DMS153 (cell line): ENCODE data around the gene DOK6.
"Not testable (repeated sequence)": the region's sequence is repeated elsewhere in the genome, so short reads cannot be mapped to it uniquely, and the experiment has no call there.

Experiments used
- DNase-seq: peaks from one replicate; lab custom pipeline; 2025; lab: John Stamatoyannopoulos, UW

DOK6 gene

DNA sequence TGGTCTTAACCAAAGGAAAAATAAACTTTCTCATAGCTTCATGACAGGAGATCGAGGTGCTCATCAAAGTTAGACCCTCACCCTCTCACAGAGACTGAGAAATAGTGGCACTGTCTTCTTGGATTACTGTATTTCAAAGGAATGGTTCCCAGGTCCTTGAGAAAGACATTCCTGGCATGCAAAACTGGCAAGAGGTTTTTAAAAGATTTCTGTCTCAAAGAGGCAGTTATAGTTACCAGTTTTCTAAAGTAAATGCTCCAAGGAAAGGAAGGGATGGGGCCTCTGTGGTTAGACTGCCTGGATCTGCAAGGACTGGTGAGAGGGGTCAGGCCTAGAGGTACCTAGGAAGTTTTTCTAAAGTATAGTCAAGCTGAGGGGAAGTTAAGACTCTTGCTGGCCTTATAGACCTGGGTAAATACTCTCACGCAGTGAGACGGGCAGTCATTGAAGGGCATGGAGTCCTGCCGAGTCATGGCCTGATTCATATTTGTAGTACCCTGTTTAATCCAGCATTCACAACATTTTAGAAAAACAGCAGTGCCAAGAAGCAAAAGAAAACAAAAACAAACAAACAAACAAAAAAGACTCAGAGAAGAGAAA is 226.1 kb downstream of the DOK6 start:
- DNase-seq: no peak

- DNase-seq: no peak
Observed at GRCh38 chr18:69628774-69629359, 228.2 kb downstream of the DOK6 start.

DNA sequence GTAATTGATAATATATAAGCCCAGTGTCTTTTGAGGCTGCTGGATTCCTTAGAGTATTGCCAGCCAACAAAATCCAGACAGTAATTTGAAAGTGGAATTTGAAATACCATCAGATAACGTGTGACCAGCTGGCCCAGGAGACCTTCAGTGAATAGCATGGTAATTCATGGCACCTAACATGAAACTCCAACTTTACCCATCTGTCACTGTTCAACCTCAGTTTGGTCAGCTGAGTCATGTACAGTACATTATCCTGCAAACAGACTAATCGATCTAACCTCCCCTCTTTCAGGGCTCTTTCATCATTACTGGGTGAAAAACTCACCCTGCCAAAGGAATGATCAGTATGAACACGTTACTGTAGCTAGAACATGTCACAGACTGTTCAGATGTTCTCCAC is 230.6 kb downstream of the DOK6 start:
- DNase-seq: no peak

GRCh38 chr18:69635482-69635881 is 234.8 kb downstream of the DOK6 start:
- no peak for DNase-seq

- no peak for DNase-seq
Observed at GRCh38 chr18:69636529-69637301, 236.0 kb downstream of the DOK6 start.

GRCh38 chr18:69638056-69638455 is 237.4 kb downstream of the DOK6 start:
- DNase-seq: no peak

DNA sequence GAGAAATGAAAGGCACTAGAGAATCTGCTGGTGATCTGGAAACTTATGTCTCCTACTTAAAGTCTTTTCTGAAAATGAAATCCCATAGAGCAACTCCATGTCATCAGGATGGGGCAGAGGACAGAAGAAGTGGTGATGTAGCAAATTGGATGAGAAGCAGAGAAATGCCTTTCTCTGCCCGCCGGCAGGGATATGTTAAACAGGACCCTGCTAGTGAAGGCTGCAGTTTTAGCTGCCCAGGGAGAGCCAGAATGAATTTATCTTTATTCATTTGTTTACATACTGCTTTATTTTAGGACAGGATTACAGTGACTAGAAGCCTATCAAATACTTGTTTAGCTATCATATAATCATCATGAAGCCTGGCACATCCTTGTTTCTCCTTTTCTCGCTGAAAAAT is 247.0 kb downstream of the DOK6 start:
- DNase-seq: no peak

GRCh38 chr18:69648486-69648885 is 247.8 kb downstream of the DOK6 start:
- DNase-seq: no peak

DNA sequence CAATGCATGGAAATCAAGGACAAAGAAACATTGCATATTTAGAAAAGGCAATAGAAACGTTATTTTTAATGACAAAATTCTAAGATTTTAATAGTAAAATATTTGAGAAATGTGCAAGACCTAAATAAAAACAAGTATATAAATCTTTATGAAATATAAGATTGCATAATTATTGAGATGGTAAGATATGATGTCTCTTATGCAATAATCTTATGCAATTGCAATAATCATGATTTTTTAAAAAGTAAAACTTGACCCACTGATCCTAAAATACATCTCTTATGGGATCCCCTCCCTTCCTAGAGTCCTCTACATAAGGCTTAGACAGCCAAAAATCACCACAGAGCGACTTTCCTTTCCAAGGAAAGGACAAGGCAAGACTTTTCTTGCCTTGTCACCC is 249.0 kb downstream of the DOK6 start:
- no peak for DNase-seq

DNA sequence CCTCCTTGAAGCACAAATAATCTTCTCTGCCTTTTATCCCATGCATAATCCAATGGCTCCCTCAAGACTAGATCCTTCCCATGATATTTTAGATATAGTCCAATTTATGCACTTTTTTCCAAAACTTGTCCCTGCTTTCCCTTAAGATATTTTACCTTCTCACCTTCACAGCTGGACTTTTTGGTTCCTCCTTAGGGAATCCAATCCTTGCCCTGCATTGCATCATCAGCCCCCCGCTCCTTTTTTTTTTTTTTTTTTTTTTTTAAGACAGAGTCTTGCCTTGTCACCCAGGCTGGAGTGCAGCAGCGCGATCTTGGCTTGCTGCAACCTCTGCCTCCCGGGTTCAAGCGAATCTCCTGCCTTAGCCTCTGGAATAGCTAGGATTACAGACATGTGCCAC is 250.6 kb downstream of the DOK6 start:
- no peak for DNase-seq

DNA sequence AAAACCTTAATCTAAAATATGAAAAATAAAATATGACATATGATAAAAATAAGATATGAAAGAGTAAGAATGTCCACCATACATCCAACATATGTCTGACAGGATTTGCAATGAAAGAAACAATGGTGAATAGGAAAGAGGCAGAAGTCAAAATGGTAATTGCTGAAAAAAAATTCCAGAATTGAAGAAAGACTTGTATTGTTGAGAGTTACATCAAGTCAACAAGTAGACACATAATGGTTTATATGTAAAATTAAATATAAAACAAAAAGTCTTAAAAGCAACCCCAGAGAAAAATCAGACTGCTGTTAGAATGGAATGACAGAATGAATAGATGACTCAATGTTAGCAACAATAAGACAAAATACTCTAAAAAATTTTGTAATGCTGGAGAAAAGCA is 255.1 kb downstream of the DOK6 start:
- DNase-seq: no peak

DNA sequence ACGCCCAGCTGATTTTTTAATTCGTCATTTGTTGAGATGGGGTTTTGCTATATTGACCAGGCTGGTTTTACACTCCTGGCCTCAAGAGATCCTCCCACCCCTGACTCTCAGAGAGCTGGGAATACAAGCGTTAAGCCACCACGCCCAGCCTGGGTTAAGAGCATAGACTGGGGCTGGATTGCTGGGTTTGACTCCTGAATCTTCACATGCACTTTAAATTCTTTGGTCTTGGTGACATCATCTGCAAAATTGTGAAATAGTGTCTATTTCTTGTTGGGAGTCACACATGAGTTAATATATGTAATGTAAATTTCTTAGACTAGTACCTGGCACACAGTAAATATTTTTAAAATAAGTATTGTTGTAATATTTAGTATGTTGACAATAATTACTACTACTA is 257.4 kb downstream of the DOK6 start:
- DNase-seq: no peak

DNA sequence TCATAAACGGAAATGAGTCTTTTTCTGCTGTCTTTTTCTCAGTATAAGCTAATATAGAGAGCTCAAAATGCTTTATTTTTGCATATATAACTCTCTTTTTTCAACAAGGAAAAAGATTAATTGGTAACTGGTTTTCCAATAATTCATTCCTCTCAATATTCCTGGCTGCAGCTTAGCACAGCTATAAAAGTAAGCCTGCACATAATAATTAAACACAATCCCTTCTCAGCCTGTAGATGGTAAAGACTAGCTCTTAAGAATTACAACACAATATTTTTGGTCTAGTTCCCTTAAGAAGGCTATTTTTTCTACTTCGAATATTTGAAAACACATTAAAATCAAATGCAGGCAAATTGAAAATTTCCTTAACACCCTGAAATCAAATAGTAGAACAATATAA is 258.0 kb downstream of the DOK6 start:
- no peak for DNase-seq

- peak; percentile 75 for DNase-seq
Observed at GRCh38 chr18:69659142-69659651, 258.5 kb downstream of the DOK6 start.

- DNase-seq: not testable (repeated sequence)
Observed at GRCh38 chr18:69662090-69662489, 261.4 kb downstream of the DOK6 start.

DNA sequence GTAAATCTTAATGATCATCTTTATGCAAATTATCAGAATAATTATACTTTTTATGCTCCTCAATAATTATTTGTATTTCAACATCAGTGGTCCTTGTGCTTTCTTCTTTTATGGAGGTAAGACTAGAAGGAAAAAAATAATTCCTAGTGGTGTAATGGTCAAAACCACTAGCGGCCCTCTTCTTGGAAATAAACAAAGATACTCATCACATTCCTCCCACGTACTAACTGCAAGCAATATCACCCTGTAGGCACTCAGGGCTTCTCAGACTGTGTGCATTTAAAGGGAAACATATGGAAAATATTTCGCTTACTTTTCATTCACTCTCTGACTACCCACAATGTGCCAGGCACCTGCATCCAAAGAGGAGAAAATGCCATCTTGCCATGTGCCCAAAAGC is 263.7 kb downstream of the DOK6 start:
- DNase-seq: no peak

DNA sequence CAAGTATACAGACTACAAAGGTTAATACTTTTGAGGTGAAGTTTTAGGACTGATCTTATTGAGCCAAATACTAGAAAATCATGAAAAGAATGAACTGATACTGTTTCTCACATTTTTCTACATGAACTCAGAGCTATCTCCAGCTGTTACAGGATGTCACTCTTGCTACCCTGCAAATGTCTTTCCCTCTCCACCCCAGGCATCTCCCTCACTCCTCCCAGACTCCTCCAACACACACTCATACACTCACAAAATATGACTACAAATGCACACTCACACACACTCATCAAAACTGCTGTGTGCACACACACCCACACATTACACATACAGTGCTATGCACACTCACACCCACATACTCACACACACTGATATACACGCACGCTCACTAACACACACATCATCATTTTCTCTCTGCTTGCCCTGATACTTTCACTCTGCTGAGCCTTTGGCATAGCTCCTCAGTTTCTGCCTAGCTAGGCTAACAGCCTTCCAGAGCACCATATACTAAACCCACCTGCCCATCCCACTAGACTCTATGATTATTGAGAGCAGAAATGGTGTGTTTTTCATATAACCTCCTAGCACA is 273.7 kb downstream of the DOK6 start:
- DNase-seq: no peak

DNA sequence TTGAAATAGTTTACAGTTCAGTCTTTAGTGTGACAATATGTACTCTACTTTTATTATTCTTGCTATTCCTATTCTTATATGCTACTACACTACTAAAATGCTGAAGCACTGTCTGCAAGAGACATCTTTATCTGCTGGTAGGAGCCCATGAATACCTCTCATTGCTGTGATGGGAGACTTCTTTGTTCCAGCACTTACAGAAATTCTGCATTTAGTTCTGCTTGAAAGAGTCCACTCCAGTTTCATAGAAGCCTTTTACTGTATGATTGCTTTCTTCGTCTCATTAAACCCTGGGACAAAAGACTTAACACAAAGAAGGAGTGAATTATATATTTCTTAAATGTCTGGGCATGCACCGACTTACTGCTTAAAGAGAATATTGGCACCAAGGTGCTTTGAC is 274.3 kb downstream of the DOK6 start:
- no peak for DNase-seq

DNA sequence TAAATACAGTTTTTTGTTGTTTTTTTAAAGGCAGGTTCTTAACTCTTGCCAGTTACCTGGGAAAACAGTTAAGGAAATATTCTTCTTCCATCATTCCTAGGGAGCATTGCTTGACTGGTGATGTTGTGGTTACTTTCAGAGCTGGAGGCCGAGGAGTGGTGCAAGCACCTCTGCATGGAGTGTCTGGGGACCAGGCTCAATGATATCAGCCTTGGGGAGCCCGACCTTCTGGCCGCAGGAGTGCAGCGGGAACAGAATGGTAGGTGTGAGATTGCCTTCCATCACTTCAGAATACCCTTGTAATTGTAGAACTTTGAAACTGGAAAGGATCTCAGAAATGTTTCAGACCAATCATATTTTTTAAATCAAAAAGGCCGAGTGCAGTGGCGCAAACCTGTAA is 276.9 kb downstream of the DOK6 start:
- DNase-seq: no peak

DNA sequence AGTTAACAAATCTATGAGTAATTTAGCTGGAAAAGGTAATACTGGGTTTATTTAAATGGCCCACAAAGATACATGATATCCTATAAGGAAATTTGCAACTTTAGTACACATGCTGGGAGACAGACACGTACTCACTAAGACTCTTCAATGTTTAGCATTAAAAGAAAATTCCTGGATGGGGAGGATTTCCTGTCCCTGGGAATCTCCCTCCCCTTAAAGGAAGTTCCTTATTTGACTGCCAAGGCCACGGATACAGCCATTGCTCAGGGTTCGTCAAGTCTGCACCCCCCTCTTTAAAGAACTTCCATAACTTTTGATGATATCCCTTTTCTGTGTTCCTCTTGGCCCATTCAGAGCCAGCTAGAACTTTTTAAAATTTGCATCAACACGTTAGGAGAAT is 279.4 kb downstream of the DOK6 start:
- no peak for DNase-seq

DNA sequence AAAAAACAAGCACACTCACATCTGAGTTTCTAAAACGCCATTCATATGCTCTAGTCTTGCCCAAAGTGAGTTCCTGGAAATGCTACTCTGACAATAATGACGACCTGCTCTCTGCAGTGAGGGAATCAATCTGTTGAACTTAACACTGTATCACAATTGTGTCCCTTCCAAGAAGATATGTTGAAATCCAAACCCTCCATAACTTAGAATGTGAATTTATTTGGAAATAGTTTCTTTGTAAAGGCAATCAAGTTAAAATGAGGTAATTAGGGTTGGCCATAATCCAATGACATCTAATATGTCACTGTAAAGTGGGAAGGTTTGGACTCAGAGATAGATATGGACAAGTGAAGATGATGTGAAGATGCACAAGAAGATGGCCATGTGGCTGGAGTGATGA is 282.5 kb downstream of the DOK6 start:
- DNase-seq: no peak

DNA sequence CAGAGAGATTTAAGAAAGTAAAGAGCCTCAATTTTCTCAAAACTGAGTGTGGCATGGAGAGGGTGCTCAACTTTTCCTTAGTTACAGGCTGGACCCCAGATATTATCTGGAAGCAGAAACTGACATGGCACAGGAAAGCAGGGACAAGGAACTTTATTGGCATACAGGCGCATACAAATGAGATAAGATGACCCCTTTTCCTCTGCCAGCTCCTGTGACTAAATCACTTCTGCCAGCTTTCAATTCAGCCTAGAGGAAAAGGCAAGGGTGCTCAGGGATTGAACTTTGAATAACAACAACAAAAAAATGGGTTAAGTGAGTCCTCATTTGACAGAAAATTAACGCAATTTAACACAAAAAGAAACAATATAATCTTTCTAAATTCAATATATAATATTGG is 284.1 kb downstream of the DOK6 start:
- no peak for DNase-seq

GRCh38 chr18:69686861-69687260 is 286.2 kb downstream of the DOK6 start:
- no peak for DNase-seq
